Stimulated activated CD4-positive, alpha-beta T cell treated with anti-CD3 and anti-CD28 coated beads, TNF-alpha, amount 100 ng/mL, for 24 hours (primary cell): Measurements from ENCODE around the gene MALRD1.

Source experiments
- DNase-seq, 3 experiments: peaks; one replicate each; pipeline ENCODE4 v3.0.0-alpha.2; 2020; ENCODE audit warnings: low read depth in 3 of 3

Gene MALRD1

DNA sequence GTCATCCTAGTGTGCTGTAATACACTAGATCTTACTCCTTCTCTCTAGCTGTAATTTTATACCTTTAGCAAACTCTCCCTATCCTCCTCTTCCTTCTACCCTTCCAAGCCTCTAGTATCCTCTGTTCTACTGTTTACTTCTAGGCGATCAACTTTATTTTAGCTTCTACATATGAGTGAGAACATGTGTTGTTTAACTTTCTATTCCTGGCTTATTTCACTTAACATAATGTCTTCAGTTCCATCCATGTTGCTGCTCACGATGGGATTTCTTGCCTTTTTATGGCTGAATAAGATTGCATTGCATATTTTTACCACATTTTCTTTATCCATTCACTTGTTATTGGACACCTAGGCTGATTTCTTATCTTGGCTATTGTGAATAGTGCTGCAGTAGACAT, 318.6 kb downstream of the MALRD1 start:
- DNase-seq, result no peak

GRCh38 chr10:19373988-19374387, 325.4 kb downstream of the MALRD1 start:
- no peak for DNase-seq

- no peak for DNase-seq
These were observed 337.3 kb downstream of the MALRD1 start for GRCh38 chr10:19385846-19386450.

GRCh38 chr10:19408924-19409323, 360.3 kb downstream of the MALRD1 start:
- DNase-seq, result no peak

DNA sequence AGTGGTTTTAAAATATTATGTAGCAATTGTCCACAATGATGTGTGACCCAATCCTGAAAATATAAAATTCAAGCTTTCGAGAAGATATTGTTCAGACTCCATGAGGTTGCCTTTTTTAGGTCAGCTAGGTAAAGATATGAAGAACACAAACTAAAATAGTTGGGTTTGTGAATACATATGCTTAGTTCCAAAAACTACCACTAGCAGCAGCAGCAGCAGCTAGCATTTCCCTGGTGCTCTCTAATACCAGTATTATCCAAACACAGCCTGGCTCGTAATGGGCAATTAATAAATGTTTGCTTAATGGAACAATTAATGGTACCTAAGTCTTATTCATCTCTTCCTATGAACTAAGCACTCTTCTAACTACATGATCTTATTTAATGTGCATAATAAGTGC, 362.5 kb downstream of the MALRD1 start:
- DNase-seq, result no peak

DNA sequence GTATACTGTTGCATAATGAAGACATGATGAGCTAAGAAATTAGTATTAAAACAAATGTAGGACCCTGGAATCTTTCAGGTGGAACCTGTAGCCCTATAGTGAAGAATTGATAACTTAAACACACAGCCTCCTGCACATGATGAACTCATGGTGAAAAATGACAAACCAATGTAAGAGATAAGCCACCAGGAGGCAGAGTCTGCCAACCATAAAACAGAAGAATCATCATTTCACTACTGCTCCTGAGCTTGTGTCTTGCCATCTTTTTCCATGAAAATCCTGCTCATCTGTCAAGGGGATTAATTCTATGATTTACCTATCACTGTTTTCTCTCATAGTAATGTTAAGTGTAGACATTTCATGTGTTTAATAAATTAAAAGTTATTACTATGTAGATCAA, 363.9 kb downstream of the MALRD1 start:
- DNase-seq, result no peak

DNA sequence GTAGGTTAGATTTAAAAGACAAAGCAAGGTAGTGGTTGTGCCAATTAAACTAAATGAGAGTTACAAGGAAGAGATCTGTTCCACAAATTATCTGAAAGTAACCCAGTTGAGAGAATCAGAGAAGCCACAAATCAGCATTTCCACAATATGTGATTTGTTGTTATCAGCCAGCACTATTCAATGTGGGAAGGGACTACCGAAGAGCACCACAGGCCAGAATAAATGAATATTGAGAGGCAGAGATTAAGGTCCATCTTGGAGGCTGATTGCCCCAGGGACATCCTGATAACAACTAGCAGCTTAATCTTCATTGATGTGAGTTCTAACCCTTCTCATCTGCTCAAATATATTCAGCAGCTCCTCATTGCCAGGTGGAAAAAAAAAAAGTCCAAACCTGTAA, 367.6 kb downstream of the MALRD1 start:
- no peak for DNase-seq

DNA sequence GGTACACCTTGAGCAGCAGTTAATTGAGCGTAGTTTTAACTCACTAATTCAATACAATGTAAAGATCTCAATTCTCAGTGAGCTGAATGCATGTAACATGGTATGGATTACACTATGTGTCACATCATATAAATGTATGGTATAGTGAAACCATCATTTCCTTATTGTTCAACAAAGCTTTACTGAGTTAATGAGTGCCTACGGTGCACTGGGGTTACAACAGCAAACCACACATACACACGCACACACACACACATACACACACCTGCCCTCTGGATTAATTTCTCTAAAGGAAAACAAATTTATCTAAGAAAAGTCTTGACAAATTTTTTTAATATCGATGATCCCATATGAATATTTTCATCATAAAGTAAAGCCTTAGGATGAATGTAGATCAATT, 369.1 kb downstream of the MALRD1 start:
- no peak for DNase-seq

DNA sequence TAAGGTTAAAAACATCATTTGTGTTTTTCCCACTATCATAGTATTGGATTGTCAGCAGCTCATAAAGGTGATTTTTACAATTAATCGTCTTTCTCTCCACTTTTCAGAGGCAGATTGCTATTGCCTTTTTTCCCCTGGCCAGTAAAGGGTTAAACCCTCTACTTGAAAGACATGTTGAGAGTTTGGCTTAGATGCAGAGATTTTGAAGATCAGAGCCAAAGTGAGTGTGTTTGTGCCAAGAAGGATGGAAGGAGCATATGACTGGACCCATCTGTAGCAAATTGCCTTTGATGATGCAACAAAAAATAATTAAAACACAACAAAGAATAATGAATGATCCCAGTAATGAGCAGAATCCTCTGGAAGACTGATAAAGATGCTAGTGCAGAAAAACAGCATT, 373.1 kb downstream of the MALRD1 start:
- no peak for DNase-seq

DNA sequence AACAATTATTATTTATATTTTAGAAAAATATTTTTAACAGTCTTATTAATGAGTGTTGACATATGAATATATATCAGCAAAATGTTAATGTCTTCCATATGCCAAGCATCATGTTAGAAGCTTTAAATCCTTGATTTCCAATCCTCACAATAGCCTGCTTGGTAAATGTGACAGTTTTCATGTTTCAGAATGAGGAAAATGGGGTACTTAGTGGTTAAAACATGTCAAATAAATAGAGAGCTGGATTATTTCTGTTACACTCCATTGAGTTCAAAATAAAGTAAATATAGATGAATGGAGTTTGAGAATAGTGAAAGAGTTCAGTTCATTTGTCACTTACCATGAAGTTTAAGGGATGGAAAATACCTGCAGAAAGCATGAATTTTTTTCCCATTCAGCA, 377.4 kb downstream of the MALRD1 start:
- no peak for DNase-seq

- no peak for DNase-seq
These were observed 383.2 kb downstream of the MALRD1 start for GRCh38 chr10:19431622-19432351.

DNA sequence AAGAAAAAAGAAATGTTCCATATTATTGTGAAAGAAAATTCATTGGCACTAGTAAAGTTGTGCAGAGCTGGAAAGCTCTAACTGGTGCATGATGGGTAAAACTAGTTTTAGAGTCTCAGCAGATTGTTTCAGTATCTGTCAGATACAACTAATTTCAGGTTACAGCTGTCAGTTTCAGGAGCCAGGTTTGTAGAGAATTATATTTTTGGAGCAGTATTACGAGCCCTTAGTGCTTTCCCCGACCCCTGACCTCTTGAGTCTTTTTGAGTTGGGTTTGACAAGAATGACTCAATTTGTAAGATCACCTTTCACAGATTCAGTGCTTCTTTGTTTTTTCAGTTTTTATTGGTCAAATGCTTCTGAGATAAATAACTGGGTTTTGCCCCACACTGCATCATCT, 401.3 kb downstream of the MALRD1 start:
- no peak for DNase-seq

GRCh38 chr10:19451356-19451755, 402.8 kb downstream of the MALRD1 start:
- DNase-seq, result no peak

- no peak for DNase-seq
These were observed 403.3 kb downstream of the MALRD1 start for GRCh38 chr10:19451937-19452336.

DNA sequence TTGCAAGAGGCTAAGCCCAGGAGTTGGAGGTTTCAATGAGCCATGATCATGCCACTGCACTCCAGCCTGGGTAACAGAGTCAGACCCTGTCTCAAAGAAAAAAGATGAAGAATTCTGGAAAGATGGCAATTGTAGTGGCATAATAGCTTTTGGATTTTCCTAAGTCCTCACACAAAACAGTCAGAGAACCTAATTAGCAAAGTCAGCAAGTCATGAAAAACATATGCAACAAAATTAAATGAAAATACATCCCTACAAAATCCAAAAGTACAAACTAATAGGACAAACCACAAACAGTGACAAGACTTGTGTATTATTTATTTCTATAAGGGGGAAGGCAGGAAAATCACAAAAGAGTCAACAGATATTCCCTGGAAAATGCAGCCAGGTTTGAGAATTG, 405.4 kb downstream of the MALRD1 start:
- no peak for DNase-seq

DNA sequence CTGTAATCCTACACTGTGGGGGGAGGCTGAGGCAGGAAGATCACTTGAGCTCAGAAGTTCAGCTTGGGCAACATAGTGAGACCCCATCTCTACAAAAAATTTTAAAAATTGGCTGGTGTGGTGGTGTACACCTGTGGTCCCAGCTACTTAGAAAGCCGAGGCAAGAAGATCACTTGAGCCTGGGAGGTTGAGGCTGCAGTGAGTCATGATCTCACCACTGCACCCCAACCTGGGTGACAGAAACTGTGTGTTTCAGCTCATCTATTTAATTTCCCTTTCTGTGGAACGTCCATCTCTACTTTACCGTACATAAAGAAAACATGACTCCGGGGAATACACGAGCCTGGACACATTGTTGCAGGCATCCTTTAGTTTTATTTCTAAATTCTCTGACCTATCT, 413.0 kb downstream of the MALRD1 start:
- DNase-seq, result no peak

- DNase-seq, result no peak
These were observed 418.1 kb downstream of the MALRD1 start for GRCh38 chr10:19466709-19467108.

DNA sequence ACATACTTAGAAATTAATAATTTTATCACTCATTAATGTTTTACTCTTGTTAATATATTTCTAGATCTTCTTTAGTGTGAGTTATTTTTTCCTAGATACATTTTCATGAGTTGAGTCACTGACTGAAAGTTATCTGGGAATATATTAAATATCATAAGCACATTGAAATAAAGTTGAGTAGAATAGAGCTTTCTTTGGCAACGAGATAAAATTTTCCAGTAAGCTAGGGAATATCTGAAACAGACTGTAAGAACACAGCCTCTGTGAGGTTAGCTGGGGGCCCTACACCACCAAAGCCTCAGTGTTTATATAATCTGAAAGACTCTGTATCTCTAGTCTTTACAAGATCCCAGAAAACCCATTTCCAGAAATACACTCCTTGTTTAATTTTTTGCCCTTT, 419.8 kb downstream of the MALRD1 start:
- no peak for DNase-seq

DNA sequence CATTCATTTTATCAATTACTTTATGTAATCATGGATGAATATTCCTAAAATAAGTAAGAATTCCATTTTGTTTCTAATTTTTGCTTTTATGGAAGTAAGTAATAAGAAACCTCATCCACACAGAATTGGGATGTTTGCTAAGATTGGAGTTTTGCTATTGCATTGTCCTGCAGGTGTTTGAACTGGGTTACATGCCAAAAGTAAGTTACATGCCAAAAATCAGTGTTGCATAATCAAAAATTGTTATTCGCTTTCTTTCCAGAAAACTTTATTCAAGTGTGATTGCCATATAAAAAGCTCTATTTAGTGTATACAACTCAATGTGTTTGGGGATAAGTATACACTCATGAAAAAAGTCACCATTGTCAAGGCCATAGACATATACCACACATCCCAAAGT, 420.9 kb downstream of the MALRD1 start:
- DNase-seq, result no peak

DNA sequence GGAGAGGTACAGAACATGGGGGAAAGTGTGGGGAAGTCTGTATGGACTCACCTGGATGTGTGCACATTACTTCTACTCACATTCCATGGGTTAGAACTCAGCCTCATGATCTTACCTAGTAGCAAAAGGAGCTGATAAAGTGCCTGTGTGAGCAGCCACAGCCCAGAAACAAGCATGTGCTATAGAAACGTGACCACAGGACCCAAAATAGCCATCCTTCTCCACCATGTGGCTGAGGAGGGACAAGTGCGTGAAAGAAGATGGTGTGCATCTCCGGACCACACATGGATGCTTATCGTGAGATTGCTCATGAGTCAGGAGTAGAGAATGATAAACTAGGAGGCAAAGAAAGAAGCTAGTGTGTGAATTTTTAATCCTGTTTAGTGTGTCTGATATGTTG, 431.3 kb downstream of the MALRD1 start:
- no peak for DNase-seq

DNA sequence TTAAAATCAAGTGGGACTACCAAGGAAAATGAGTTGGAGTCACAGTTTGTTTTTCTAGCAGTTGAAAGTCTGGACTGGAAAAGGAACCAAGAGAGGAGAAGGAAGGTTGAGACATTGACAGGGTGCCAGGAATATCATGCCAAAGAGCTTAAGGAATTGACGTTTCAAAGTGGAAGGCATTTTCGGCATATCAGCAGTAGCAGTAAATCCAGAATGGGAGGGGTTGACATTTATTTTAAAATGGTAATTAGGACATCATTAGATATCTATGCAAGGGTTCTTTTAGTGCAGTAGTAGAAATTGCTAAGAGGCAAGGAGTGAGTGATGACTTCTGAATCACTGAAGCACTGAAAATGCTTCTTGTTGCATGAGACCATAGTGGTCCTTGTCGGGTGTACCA, 431.8 kb downstream of the MALRD1 start:
- no peak for DNase-seq

DNA sequence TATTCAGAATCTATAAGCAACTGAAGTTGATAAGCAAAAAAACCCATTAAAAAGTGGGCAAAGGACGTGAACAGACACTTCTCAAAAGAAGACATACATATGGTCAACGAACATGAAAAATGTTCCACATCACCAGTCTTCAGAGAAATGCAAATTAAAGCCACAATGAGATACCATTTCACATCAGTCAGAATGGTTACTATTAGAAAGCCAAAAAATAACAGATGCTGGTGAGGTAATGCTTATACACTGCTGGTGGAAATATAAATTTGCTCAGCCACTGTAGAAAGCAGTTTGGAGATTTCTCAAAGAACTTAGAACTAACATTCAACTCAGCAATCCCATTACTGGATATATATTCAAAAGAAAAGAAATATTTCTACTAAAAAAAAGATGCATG, 434.8 kb downstream of the MALRD1 start:
- no peak for DNase-seq

DNA sequence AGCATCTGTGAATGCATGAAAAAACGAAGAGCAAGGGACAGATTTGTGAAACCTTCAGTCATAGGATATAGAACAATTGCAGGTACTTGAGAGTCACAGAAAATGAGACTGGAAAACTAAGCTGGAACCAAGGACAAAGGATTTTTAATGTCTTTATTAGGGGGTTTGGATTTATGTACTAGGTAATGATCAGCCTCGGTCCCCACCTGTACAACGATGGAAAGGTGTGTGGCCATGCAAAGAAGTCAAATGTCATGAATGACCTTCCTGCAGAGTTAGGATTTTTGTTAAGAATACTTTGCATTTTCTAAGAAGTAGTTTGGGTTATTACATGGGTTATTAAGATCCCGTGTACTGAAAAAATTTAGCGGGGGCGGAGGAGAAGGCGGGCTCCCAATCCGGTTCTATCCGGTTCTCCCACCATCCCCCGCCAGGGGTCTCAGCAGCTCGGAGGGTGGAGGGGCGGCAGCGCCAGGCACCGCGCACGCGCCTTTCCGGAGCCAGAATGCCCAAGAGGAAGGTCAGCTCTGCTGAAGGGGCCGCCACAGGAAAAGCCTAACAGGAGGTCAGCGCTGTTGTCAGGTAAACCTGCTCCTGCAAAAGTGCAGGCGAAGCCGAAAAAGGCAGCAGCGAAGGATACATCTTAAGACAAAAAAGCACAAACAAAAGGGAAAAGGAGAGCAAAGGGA, 440.1 kb downstream of the MALRD1 start:
- no peak for DNase-seq
